GOT3 (cell line): Measurements from ENCODE around the gene KRTAP10-11.
"Not testable (repeated sequence)": the region's sequence is repeated elsewhere in the genome, so short reads cannot be mapped to it uniquely, and the experiment has no call there.

ENCODE experiments used
- DNase-seq: peaks from one replicate; lab custom pipeline; 2025; ENCODE audit warnings: mixed read lengths; lab: John Stamatoyannopoulos, UW

Gene KRTAP10-11

DNA sequence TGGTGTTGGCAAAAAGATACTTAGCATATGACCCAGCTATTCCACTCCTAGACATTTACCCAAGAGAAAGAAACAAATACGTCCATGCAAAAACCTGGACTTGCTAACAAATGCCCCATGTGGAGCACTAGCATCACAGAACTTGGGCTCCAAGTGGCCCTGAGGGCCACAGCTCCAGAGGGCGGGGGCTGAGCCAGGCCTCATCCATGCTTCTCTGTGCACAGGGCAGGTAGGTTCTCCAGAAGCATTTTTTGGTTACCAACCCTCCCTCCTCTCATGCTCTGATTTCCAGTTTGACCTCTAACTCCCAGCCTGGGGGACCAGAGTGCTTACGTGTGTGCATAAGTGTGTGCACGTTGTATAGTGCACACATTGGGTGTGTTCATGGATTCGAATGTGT, 18.5 kb downstream of the KRTAP10-11 start:
- no peak for DNase-seq

DNA sequence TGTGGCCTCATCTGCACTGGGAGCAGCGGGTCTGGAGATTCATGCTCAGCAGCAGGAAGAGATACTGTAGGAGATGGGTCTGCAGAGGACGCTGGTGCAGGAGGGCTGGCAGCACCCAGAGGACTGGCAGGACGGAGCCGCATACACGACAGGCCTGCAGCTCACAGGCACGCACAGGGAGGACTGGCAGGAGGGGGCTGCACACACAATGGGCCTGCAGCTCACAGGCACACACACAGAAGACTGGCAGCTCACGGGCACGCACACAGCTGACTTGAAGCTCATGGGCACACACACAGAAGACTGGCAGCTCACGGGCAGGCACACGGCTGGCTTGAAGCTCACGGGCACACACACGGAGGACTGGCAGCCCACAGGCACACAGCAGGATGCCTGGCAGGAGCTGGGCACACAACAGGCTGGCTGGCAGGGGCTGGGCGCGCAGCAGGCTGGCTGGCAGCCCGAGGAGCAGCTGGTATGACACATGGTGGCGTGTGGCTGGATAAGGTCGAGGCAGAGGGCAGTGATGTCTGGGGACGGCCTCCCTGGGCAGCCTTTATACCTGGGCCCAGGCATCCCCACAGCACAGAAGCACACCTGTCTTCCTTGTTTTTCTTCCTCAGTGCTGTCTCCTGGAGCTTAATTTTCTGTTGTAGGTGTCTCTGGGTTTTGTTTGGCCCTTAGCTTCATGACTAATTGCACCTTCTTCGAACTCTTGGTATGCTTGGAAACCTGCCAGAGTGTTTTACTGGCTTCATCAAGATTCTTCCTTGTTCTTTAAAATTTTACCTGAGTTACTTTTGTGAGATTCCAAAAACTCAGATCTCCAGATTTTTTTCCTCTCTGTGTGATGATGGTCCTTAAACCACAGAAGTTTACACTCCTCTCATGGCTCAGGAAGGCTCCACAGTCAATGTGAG, 20.4 kb downstream of the KRTAP10-11 start, which contains the start of gene KRTAP12-2:
Gene KRTAP12-2, minus strand, starts transcription at position 527 of the 920 bp plus-strand sequence. Its CDS starts 41 bp downstream, at position 486.
- DNase-seq, result no peak

DNA sequence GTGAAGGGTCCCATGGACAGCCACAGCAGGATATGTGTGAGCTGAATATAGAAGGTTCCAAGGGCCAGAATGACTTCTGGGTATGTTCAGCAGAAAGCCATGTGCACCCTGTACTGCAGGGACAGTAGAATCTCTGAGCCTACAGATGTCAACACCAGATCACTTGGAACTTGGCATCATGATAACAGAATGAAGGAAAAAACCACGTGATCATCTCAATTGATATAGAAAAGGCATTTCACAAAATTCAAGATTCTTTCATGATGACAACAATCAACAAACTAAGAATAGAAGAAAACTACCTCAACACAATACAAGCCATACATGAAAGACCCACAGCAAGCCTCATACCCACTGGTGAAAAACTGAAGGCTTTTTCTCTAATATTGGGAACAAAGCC, 21.4 kb downstream of the KRTAP10-11 start:
- no peak for DNase-seq

DNA sequence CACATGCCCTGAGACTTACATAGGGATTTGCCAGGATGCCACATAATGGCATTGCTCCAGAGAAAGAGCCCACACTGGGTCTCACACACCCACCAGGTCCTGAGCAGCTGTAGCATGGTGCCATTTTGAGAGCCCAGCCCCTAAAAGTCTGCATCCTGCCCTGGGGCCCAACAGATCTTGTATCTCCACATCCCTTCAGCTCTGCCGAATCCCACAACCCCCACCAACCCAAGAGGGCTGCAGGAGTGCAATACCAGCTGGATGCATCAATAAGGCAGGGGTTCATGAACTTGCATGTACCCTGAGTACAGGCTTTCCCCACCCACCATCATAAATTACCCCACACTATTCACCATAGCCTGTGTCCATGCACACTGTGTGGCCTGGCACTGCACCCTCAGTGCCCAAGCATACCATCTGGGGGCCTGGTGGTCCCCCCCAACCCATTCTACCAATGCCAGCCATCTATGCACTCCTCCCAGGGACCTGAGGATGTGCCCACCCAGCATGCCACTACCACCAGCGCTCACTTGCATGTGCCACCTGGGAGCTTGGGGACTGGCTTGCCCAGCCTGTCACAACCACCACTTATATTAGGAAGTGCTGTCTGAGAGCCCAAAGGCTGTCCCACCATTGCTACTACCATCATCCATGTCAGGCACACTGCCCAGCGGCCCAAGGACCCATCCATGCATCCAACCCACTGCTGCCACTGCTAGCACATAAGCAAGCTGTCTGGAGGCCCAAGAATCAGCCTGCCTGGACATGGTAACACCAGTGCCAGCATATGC, 24.6 kb downstream of the KRTAP10-11 start:
- no peak for DNase-seq

DNA sequence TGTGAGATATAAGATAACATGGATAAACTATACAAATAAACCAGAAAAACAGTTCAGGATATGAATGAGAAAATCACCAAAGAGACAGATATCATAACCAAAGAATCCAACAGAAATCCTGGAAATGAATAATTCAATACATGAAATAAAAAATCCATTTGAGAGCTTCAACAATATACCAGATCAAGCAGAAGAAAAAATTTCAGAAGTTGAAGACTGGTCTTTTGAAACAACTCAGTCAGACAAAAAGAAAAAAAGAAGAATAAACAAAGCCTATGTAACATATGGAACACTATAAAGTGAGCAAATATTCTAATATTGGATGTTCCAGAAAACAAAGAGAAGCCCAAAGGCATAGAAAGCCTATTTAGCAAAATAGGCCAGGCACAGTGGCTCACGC, 25.7 kb downstream of the KRTAP10-11 start:
- DNase-seq, result no peak

DNA sequence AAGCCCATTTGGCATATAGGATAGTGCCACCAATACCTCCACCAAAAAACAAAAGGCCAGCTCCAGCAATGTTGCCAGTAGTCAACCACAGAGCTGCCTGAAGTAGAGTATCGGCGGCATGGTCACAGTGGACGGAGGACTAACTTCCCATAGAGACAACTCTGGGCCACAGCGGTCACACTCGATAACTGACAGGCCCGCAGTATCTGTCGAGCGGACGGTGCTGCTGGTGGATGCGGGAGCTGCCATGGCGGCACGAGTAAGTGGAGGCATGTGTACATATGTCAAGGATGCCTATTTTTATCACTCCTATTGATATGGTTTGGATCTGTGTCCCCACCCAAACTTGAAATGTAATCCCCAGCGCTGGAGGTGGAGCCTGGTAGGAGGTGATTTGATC, 31.7 kb downstream of the KRTAP10-11 start:
- no peak for DNase-seq

DNA sequence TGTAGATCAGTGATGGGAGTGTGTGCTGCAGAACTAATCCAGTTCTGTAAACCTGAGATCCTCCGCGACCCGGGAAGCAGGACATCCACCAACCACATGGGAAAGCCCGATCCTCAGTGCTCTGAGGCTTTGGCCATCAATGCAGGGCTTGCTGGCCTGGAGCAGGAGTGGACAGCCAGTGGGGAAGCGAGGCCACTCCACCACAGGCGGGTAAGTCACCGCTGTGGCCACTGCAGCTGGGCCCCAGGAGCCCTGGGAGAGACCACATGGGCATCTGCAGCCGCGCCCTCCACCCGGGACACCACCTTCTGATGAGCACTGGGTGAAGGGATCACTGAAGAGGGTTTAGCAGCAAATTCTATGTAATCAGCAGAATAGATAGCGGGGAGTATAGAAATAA, 34.9 kb downstream of the KRTAP10-11 start:
- no peak for DNase-seq

DNA sequence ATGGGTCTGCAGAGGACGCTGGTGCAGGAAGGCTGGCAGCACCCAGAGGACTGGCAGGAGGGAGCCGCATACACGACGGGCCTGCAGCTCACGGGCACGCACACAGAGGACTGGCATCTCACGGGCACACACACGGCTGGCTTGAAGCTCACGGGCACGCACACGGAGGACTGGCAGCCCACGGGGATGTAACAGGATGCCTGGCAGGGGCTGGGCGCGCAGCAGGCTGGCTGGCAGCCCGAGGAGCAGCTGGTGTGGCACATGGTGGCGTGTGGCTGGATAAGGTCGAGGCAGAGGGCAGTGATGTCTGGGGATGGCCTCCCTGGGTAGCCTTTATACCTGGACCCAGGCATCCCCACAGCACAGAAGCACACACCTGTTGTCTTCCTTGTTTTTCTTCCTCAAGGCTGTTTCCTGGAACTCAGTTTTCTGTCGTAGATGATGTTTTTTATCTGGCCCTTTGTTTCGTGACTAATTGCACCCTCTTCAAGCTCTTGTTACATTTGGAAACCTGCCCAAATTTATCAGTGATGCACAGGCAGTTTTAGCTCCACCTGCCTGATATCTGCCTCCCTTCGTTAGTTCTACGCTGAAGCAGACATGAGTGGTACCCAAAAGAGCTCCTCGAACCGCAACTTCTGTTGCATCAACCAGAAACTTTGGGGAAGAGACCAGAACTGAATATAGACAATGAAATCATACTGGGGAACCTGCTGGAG, 35.8 kb downstream of the KRTAP10-11 start, which contains the start of gene KRTAP12-1:
Gene KRTAP12-1, minus strand, starts transcription at position 303 of the 719 bp plus-strand sequence. Its CDS starts 40 bp downstream, at position 263.
- DNase-seq, result no peak

DNA sequence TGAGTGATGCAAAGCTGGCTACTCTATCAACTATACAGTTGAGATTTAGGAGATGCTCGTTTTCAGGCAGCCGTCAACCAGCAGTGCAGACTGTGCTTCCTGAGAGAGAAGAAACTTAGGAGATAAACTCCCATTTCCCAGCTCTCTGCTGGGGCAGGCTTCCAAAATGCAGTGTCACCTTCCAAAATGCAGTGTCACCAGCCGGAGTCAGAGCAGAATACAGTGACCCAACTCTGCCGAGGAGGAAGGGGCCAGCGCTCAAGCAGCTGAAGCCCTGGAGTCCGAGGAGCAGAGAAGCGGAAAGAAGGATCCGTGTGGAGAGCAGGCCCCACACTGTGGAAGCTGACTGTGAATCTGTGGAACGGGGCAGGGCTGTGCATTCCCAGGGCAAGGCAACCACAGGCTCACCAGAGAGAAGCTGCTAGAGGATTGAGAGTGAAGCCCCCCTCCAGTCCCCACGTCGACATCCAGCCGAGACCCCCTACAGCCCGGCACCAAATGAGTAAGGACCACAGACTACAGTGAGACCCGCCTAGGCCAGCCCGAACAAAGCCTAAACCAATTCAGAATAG, 36.5 kb downstream of the KRTAP10-11 start:
- DNase-seq, result no peak

DNA sequence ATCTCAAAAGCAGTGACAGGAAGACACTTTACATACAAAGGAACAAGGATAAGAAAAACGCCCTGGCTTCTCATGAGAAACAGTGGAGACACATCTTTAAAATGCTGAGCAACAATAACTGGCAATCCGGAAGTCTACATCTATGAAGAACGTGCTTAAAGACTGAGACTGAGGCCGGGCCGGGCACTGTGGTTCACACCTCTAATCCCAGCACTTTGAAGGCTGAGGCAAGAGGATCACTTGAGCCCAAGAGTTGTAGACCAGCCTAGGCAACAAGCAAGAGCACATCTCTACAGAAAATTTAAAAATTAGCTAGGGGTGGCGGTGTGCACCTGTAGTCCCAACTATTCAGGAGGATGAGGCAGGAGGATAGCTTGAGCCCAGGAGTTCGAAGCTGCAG, 37.9 kb downstream of the KRTAP10-11 start:
- DNase-seq, result no peak

DNA sequence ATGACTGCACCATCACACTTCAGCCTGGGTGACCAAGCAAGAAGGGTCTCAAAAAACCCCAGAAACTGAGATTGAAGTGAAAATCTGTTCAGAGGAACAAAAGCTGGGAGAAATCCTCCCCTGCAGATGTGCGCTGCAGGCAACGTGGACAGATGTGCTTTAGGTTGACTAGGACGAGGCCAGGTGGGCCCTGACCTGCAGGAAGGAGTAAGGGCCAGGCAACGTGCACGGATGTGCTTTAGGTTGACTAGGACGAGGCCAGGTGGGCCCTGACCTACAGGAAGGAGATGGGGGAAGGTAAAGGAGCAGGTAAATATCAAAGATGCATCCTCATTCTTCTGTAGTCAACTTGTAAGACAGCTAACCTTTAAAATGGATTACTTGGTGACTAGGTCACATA, 38.3 kb downstream of the KRTAP10-11 start:
- DNase-seq, result no peak

DNA sequence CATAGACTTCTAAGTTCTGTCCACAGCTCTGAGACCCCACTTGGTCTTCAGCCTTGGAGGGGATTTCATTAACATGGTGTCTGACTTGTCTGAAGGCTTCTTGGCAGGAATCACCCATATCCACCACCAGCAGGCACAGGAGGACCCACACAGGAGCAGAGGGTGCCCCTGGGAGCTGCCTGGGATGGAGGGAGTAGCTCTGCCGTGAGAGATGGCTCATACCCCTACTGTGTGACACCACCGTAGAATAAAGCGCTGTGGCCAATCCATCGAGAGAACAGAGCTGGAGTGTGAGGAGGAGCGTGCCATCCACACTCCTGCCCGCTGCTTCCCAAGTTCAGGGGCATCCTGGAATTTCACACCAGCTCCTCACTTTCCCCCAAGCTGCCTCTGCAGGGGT, 38.8 kb downstream of the KRTAP10-11 start:
- not testable (repeated sequence) for DNase-seq

DNA sequence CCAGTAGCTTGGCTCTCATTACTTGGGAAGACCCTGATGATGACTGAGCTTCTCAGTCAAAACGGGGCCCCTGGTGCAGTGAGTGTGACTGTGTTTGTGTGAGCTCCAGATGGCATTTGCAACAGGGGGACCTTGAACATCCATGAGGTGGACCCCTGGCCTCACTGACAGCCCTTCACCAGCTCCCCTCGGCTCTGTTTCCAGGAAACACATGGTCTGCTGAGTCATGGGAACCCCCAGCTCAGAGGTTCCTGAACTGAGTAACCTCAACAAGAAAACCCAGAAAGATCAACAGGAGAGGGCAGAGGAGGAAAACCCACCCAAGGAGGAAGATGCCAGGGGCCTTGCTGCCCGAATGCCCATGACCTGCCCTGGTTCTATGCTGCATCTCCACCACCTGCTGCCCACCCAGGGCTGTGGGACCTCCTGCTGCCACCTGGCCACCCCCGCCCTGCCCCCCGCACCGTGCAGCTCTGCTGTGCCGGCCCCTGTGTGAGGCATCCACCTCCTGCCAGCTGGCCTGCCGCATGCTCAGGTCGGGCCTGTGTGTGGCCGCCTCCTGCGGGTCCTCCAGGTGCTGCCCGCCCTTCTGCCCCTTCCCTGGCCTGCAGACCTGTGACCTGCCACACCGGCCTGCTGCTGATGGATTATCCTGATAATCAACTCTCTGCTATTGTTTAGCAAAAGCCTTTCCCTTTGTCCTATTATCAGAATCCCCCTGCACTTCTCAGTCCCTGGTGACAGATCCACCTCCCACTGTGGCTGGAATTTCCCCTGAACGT, 40.0 kb downstream of the KRTAP10-11 start:
- DNase-seq, result no peak

DNA sequence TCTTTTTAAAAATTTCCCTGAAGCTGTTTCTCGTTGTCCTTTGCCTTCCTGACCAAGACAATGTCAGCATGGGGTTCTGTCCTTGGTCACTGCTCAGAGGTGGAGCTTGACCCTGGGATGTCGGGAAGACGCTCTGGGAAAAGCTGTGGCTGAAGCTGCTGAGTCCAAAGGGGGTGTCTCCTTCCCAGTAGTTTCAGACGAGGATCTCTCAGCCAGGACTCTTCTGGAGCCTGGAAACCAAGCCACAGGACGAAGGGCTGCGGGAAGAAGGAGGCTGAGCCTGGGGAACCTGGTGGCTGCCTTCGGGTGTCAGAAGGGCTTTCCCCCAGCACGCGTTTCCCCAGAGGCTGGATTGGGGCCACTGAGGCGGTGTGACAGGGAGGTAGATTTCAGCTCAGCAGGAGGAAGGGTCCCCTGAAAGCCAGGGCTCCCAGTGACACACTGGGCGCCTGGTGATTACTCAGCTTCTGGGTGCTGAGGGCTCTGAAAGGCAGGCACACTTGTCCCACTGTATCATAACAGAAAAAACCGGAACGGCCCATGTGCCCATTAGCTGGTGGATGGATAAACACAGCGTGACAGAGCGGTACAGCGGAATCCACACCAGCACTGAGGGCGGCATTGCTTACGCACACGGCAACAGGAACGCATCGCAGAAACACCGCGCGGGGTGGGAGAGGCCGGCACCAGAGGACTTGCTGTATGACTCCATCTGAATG, 40.8 kb downstream of the KRTAP10-11 start:
- DNase-seq, result no peak

DNA sequence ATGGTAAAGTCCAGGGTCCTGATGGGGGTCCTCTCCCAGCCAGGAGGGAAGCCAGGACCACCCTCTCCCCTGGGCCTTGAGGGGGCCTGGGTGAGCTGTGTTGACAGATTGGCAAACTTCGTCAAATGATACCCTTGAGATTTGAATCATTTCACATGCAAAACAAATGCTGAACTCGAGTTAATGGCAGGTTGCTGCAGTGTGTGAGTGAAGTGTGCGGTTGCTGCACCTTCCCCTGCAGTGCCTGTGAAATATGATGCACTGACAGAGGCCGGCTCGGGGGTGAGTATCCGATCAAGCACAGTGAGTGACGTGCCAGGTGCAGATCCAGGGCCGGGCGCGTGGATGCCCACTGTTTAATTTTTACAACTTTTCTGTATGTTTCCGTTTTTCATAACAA, 41.5 kb downstream of the KRTAP10-11 start:
- DNase-seq, result no peak

DNA sequence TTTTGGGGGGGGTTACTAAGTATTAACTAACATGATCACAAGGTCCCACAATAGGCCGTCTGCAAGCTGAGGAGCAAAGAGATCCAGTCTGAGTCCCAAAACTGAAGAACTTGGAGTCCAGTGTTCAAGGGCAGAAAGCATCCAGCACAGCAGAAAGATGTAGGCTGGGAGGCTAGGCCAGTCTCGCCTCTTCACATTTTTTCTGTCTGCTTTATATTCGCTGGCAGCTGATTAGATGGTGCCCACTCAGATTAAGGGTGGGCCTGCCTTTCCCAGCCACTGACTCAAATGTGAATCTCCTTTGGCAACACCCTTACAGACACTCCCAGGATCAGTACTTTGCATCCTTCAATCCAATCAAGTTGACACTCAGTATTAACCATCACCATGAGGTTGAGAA, 43.5 kb downstream of the KRTAP10-11 start:
- DNase-seq, result not testable (repeated sequence)

DNA sequence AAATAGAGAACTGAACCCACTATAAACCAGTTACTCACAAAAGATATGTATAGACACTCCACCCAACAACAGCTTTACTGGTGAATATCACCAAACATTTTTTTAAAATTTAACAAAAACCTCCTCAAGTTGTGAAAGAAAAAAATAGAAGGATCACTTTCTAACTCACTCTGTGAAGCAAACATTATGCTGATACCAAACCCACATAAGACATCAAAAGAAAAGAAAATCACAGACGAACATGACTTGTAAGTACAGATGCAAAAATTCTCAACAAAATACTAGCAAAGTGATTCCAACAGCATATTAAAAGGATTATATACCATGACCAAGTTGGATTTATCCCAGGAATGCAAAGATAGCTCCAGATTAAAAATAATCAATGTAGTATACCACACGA, 45.5 kb downstream of the KRTAP10-11 start:
- no peak for DNase-seq

DNA sequence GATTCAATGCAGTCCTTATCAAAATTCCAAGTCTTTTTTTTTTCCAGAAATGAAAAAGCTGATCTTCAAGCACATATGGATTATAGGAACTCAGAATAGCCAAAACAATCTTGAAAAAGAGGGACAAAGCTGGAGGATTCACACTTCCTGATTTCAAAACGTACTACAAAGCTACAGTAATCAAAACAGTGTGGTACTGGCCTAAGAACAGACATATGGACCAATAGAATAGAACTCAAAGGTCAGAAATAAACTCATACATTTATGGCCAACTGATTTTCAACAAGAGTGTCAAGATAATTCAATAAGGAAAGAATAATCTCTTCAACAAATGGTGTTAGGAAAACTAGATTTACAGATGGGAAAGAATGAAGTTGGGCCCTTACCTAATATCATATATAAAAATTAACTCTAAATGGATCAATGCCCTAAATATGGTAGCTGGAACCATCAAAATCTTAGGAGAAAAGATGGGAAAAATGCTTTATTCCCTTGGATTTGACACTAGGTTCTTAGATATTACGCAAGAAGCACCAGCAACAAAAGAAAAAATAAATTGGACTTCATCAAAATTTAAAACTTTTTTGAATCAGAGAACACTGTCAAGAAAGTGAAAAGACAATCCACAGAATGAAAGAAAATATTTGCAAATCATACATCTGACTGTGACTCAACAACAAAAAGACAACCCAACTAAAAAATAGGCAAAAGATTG, 46.7 kb downstream of the KRTAP10-11 start:
- no peak for DNase-seq

DNA sequence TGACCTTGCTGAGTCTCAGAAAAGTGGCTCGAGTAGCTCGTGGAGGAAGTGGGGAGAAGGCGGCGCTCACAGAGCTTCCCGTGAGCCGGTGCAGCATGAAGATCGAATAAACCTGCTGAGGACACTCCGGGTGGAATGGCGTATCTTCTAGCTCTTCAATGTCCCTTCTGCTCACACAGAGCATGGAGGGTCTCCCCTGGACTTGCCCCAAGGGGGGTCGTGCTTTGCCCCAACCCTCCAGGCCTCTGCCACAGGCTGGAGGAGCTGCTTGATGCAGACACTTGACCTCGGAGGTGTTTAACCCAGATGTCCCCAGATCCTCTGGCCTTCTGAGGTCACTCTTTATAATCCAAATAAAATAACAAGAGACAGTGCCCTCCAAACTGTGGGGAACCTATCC, 48.6 kb downstream of the KRTAP10-11 start:
- DNase-seq, result no peak

DNA sequence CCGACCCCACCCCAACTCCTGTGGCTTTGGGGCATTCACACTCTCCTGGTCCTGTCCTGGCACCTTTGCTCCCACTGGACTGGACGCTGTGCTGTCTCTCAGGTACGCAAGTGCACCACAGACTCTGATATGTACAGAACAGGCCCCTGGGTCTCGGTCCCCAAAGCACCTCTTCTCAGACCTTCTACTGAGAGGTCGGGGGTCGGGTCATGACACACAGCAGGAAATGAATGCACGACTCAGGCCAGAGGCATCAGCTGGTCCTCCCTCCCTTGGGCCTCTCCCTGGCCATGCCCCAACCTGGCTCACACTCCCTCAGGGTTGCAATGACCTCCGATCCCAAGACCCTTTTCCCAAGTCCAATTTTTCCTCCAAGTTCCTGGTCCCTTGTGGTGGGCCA, 49.0 kb downstream of the KRTAP10-11 start:
- DNase-seq, result no peak
